Measurements from ENCODE around the gene CABLES1.

The CABLES1 gene

DNA sequence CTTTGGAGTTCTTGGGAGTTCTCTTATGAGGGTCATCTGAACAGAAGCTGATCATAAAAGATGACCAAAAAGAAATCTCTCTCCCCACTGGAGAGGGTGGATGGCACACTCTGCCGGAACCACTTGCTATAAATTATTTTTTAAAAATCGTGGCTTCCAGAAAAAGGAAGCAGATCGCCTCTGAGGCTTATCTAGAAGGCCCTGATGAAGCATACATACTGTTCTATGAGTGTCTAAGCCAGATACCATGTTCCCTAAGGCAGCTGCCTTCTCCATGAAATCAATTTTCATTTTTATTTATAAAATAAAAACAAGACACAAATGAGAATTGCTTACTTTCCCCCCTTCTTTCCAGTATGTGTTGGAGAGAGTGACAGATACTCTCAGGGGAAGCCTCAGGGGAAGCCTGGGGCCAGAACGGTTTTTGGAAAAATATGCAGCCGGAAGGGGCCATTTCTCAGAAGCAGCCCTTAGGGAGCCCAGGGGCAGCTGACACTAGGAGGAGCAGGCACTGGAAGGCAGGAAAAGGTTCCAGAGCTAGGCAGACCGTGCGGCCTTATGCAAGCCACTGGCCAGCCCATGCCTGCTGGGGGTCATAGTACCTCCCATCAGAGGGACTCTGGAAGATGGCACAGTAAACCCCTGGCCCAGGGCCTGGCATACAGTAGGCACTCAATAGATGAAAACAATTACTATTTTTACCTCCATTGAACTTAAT lies 130.6 kb downstream of the CABLES1 start:
- H3K36me3 ChIP-seq (ENCODE audit: control insufficient read depth in 2 of 2, insufficient read depth in 1 of 2, low read length in 2 of 2), result no peaks in the 10 kb centered on the region
- no peaks in the 10 kb centered on the region for H3K4me1 ChIP-seq (ENCODE audit: control insufficient read depth, insufficient read depth, low read length)
- ChIA-PET POLR2A (no interaction called here), CTCF (no interaction called here)
- H3K27ac ChIP-seq (ENCODE audit: extremely low read depth, low read depth, low read length), result no peak overlapping the region
- no peak overlapping the region for H3K4me3 ChIP-seq (ENCODE audit: low read depth, low read length)
- H3K9me3 ChIP-seq (ENCODE audit: control insufficient read depth, insufficient read depth, low read depth, low read length), result no peaks in the 10 kb centered on the region
- no peak for TF ChIP-seq BCL11A (tag by site-specific recombination; IDR thresholded peaks at IDR 0.05; ENCODE audit: low read depth)
- TF ChIP-seq, protein P1, sequence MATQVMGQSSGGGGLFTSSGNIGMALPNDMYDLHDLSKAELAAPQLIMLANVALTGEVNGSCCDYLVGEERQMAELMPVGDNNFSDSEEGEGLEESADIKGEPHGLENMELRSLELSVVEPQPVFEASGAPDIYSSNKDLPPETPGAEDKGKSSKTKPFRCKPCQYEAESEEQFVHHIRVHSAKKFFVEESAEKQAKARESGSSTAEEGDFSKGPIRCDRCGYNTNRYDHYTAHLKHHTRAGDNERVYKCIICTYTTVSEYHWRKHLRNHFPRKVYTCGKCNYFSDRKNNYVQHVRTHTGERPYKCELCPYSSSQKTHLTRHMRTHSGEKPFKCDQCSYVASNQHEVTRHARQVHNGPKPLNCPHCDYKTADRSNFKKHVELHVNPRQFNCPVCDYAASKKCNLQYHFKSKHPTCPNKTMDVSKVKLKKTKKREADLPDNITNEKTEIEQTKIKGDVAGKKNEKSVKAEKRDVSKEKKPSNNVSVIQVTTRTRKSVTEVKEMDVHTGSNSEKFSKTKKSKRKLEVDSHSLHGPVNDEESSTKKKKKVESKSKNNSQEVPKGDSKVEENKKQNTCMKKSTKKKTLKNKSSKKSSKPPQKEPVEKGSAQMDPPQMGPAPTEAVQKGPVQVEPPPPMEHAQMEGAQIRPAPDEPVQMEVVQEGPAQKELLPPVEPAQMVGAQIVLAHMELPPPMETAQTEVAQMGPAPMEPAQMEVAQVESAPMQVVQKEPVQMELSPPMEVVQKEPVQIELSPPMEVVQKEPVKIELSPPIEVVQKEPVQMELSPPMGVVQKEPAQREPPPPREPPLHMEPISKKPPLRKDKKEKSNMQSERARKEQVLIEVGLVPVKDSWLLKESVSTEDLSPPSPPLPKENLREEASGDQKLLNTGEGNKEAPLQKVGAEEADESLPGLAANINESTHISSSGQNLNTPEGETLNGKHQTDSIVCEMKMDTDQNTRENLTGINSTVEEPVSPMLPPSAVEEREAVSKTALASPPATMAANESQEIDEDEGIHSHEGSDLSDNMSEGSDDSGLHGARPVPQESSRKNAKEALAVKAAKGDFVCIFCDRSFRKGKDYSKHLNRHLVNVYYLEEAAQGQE (tag by site-specific recombination; IDR thresholded peaks at IDR 0.05), result no peak
- TF ChIP-seq, protein P2, sequence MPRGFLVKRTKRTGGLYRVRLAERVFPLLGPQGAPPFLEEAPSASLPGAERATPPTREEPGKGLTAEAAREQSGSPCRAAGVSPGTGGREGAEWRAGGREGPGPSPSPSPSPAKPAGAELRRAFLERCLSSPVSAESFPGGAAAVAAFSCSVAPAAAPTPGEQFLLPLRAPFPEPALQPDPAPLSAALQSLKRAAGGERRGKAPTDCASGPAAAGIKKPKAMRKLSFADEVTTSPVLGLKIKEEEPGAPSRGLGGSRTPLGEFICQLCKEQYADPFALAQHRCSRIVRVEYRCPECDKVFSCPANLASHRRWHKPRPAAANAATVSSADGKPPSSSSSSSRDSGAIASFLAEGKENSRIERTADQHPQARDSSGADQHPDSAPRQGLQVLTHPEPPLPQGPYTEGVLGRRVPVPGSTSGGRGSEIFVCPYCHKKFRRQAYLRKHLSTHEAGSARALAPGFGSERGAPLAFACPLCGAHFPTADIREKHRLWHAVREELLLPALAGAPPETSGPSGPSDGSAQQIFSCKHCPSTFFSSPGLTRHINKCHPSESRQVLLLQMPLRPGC (tag by site-specific recombination; IDR thresholded peaks at IDR 0.05), result no peak

DNA sequence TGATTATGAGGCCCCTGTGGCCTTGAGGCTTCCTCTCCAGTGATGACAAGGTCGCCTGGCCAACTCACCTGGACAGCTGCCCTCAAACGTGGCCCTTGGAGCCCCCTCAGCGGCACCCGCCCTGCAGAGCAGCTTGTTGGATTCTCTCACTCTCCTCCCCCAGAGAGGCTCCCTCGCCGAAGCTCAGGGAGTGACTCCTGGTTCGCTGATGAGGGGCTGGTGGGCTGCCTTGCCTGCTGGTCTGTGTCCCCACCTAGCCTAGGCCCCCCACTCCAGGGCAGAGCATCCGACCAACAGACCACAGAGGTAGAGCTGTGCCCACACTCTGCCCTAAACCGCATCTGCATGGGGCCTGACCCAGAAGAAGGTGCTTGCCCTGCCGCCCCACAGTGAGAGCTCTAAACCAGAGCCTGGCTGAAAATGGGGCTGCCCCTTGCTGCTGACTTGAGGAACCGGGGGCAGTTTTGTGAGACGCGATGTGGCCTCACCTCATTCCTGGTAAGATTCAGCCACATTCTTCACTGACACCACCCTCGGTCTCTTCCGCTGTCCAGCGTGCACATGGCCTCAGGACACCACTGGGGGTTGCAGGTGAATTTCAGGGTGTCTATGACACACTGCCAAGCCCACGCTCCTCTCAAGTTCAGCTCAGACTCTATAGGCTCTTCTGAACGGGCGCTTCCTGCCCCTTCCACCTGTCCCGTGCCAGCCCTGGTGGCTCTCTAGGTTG lies 131.6 kb downstream of the CABLES1 start:
- H3K4me1 ChIP-seq (ENCODE audit: control insufficient read depth, insufficient read depth, low read length), result no peaks in the 10 kb centered on the region
- H3K9me3 ChIP-seq (ENCODE audit: control insufficient read depth, insufficient read depth, low read depth, low read length), result no peaks in the 10 kb centered on the region
- CTCF ChIA-PET, result no interaction called here
- H3K36me3 ChIP-seq (ENCODE audit: control insufficient read depth in 2 of 2, insufficient read depth in 1 of 2, low read length in 2 of 2), result no peaks in the 10 kb centered on the region
- no peak overlapping the region for H3K27ac ChIP-seq (ENCODE audit: extremely low read depth, low read depth, low read length)
- TF ChIP-seq ZNF529 (tag by site-specific recombination; IDR thresholded peaks at IDR 0.05; ENCODE audit: insufficient replicate concordance), result no peak
- TF ChIP-seq, protein P3, sequence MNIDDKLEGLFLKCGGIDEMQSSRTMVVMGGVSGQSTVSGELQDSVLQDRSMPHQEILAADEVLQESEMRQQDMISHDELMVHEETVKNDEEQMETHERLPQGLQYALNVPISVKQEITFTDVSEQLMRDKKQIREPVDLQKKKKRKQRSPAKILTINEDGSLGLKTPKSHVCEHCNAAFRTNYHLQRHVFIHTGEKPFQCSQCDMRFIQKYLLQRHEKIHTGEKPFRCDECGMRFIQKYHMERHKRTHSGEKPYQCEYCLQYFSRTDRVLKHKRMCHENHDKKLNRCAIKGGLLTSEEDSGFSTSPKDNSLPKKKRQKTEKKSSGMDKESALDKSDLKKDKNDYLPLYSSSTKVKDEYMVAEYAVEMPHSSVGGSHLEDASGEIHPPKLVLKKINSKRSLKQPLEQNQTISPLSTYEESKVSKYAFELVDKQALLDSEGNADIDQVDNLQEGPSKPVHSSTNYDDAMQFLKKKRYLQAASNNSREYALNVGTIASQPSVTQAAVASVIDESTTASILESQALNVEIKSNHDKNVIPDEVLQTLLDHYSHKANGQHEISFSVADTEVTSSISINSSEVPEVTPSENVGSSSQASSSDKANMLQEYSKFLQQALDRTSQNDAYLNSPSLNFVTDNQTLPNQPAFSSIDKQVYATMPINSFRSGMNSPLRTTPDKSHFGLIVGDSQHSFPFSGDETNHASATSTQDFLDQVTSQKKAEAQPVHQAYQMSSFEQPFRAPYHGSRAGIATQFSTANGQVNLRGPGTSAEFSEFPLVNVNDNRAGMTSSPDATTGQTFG (tag by site-specific recombination; IDR thresholded peaks at IDR 0.05; ENCODE audit: borderline replicate concordance), result no peak
- TF ChIP-seq, protein P4, sequence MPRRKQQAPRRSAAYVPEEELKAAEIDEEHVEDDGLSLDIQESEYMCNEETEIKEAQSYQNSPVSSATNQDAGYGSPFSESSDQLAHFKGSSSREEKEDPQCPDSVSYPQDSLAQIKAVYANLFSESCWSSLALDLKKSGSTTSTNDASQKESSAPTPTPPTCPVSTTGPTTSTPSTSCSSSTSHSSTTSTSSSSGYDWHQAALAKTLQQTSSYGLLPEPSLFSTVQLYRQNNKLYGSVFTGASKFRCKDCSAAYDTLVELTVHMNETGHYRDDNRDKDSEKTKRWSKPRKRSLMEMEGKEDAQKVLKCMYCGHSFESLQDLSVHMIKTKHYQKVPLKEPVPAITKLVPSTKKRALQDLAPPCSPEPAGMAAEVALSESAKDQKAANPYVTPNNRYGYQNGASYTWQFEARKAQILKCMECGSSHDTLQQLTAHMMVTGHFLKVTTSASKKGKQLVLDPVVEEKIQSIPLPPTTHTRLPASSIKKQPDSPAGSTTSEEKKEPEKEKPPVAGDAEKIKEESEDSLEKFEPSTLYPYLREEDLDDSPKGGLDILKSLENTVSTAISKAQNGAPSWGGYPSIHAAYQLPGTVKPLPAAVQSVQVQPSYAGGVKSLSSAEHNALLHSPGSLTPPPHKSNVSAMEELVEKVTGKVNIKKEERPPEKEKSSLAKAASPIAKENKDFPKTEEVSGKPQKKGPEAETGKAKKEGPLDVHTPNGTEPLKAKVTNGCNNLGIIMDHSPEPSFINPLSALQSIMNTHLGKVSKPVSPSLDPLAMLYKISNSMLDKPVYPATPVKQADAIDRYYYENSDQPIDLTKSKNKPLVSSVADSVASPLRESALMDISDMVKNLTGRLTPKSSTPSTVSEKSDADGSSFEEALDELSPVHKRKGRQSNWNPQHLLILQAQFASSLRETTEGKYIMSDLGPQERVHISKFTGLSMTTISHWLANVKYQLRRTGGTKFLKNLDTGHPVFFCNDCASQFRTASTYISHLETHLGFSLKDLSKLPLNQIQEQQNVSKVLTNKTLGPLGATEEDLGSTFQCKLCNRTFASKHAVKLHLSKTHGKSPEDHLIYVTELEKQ (tag by site-specific recombination; IDR thresholded peaks at IDR 0.05; ENCODE audit: borderline replicate concordance), result no peak
- no peak for TF ChIP-seq ZNF707 (tag by site-specific recombination; IDR thresholded peaks at IDR 0.05)
- TF ChIP-seq REPIN1 (tag by site-specific recombination; IDR thresholded peaks at IDR 0.05; ENCODE audit: low read depth), result no peak
- no peak for TF ChIP-seq ZNF37A (tag by site-specific recombination; IDR thresholded peaks at IDR 0.05)
- TF ChIP-seq ZNF155 (tag by site-specific recombination; IDR thresholded peaks at IDR 0.05), result no peak
- no peak for TF ChIP-seq ZNF132 (tag by site-specific recombination; IDR thresholded peaks at IDR 0.05; ENCODE audit: borderline replicate concordance)
- TF ChIP-seq ZNF24 (tag by site-specific recombination; IDR thresholded peaks at IDR 0.05), result no peak
- no peak for TF ChIP-seq ZNF221 (tag by site-specific recombination; IDR thresholded peaks at IDR 0.05; ENCODE audit: borderline replicate concordance)
- TF ChIP-seq ZBTB8A (tag by site-specific recombination; IDR thresholded peaks at IDR 0.05), result no peak
- no peak for TF ChIP-seq ZNF335 (tag by site-specific recombination; conservative IDR thresholded peaks at IDR 0.05)
- TF ChIP-seq KLF16 (tag by site-specific recombination; IDR thresholded peaks at IDR 0.05), result no peak
- no peak for TF ChIP-seq ZNF423 (tag by site-specific recombination; IDR thresholded peaks at IDR 0.05)
- POLR2A ChIA-PET, result no interaction called here
- H3K4me3 ChIP-seq (ENCODE audit: low read depth, low read length), result no peak overlapping the region
